GM12801 (cell line): ENCODE data around the gene FAM20C.

Experiments used
- CTCF ChIP-seq: IDR thresholded peaks from one replicate; pipeline ENCODE4 v1.5.1; 2011; ENCODE audit warnings: control low read depth; ENCODE audit not compliant: insufficient read length; ENCODE audit errors: extremely low read depth

FAM20C gene

GRCh38 chr7:207418-208129, 15.2 kb downstream of the FAM20C start:
- TF ChIP-seq CTCF = no peak

GRCh38 chr7:208130-208673, 15.8 kb downstream of the FAM20C start:
- no peak for TF ChIP-seq CTCF

GRCh38 chr7:208816-209215, 16.4 kb downstream of the FAM20C start:
- no peak for TF ChIP-seq CTCF

GRCh38 chr7:209416-209815, 17.0 kb downstream of the FAM20C start:
- TF ChIP-seq CTCF = no peak

- no peak for TF ChIP-seq CTCF
Observed at GRCh38 chr7:209906-210305, 17.5 kb downstream of the FAM20C start.

GRCh38 chr7:210401-210925, 18.1 kb downstream of the FAM20C start:
- no peak for TF ChIP-seq CTCF

GRCh38 chr7:211033-211714, 18.8 kb downstream of the FAM20C start:
- no peak for TF ChIP-seq CTCF
